NCI-H524 treated with DMSO at 0.1 percent for 48 hours (cell line): Measurements from ENCODE around the gene UPK1A.

ENCODE experiments used
- DNase-seq: peaks from one replicate; lab custom pipeline; 2025; lab: John Stamatoyannopoulos, UW

Gene UPK1A

GRCh38 chr19:35693422-35693821, 27.1 kb downstream of the UPK1A start:
- DNase-seq = no peak

GRCh38 chr19:35693835-35694599, 27.7 kb downstream of the UPK1A start:
- peak; percentile 39 for DNase-seq

GRCh38 chr19:35695895-35696422, 29.6 kb downstream of the UPK1A start:
- DNase-seq = no peak

GRCh38 chr19:35696835-35697234, 30.5 kb downstream of the UPK1A start:
- no peak for DNase-seq

GRCh38 chr19:35702223-35703012, 36.1 kb downstream of the UPK1A start:
- DNase-seq = peak; percentile 96

- no peak for DNase-seq
These were observed 37.0 kb downstream of the UPK1A start for GRCh38 chr19:35703343-35703742.

GRCh38 chr19:35704218-35704617, 37.9 kb downstream of the UPK1A start, which contains the start of gene ZBTB32:
TSS of gene ZBTB32 (plus strand) at chr19:35704558. CDS start at chr19:35714627, 10,069 bp downstream.
- DNase-seq = no peak

- no peak for DNase-seq
These were observed 42.1 kb downstream of the UPK1A start for GRCh38 chr19:35708391-35708790.

GRCh38 chr19:35710784-35711723, 44.7 kb downstream of the UPK1A start:
- no peak for DNase-seq

GRCh38 chr19:35712567-35713505, 46.5 kb downstream of the UPK1A start:
- no peak for DNase-seq

GRCh38 chr19:35713506-35713850, 47.2 kb downstream of the UPK1A start:
- no peak for DNase-seq

- DNase-seq = no peak
These were observed 47.7 kb downstream of the UPK1A start for GRCh38 chr19:35713904-35714495.

GRCh38 chr19:35714601-35715354, 48.5 kb downstream of the UPK1A start:
- DNase-seq = no peak

GRCh38 chr19:35715355-35715809, 49.1 kb downstream of the UPK1A start:
- no peak for DNase-seq

- DNase-seq = no peak
These were observed 49.9 kb downstream of the UPK1A start for GRCh38 chr19:35715981-35716800.

GRCh38 chr19:35716801-35717664, 50.7 kb downstream of the UPK1A start:
- peak; percentile 86 for DNase-seq

GRCh38 chr19:35717665-35718344, 51.5 kb downstream of the UPK1A start, which contains the start of gene KMT2B:
TSS of gene KMT2B (plus strand) at chr19:35718003. CDS start at chr19:35718019, 16 bp downstream.
- DNase-seq = no peak
